Umbilical cord (tissue), 2 donors: ENCODE results near the gene ZMIZ1. TPM values are rescaled to one million over a fixed set of nuclear protein-coding genes. Genes with fewer than 3 reads are reported as not detected.

ENCODE experiments used
- DNase-seq: peaks from one replicate; pipeline ENCODE4 v3.0.0-alpha.2; 2015; ENCODE audit warnings: low spot score
- total RNA-seq: library from RNA; depleted of rRNA; stranded (reverse); fragments of >200 nt; gene quantifications from one replicate; pipeline ENCODE4 v1.2.3, GENCODE V29; 2014; ENCODE audit warnings: low replicate concordance; ENCODE audit not compliant: insufficient read depth

Gene ZMIZ1
- total RNA-seq, 1 donor from 2014 or later, result 20.5 TPM

- no peak for DNase-seq
Measured at GRCh38 chr10:79167537-79167936, 98.8 kb downstream of the ZMIZ1 start.

- no peak for DNase-seq
Measured at GRCh38 chr10:79168210-79168609, 99.4 kb downstream of the ZMIZ1 start.

DNA sequence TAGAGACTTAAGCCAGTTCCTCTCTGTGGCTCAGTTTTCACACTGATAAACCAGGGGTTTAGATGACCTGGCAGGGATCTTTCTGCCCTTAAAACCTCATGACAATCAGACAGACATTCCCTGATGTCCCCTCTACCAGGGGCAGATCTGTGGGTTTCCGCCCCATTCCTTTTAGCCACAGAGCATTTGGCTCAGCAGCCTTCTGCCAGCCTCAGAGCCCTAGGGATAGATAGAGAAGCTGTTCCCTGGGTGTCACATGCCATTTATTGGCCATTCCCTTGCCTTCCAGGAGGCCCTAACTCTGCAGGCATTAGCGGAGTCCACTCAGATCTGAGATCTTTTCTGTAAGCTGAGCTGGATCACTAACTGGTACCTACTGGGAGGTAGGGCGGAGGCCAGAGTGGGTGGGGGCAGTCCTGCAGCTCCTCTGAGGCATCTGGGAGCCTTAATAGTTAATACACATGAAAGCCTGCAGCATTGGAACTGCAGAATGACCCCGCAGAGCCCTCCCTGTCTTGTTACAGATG, 101.5 kb downstream of the ZMIZ1 start:
- DNase-seq, result no peak

- no peak for DNase-seq
Measured at GRCh38 chr10:79170993-79171392, 102.2 kb downstream of the ZMIZ1 start.

- DNase-seq, result no peak
Measured at GRCh38 chr10:79171504-79171903, 102.7 kb downstream of the ZMIZ1 start.

GRCh38 chr10:79172881-79173280, 104.1 kb downstream of the ZMIZ1 start:
- no peak for DNase-seq

GRCh38 chr10:79173582-79174262, 105.0 kb downstream of the ZMIZ1 start:
- no peak for DNase-seq

GRCh38 chr10:79176052-79176501, 107.3 kb downstream of the ZMIZ1 start:
- no peak for DNase-seq

DNA sequence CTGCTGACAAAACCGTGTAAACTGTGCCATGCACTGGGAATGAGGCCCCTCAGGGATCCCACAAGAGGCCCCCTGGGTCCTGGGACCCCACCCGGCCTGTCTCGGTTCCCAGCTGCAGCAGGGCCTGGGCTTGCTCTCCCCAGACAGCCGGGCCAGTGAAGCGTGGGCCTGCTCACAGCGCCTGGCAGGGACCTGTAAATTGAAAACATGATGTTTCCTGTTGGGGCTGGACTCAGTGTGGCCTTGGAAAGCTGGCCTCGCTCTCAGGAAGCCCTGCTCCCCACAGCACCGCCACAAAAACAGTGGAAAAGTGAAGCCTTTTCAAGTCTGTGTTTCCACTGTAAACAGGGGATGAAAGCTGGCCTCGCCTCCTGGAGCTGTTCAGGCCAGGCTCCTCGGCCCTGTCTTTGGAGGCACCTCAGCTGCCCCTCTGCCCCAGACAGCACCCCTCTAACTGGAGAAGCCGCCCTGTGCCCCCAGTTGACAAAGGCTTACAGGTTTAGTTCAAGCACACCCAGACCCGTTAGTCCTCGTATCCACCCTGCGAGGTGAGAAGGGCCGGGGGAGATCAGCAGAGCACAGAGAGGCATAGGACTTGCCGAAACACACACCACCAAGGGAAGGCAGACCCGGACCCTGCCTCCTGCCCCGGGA, 108.3 kb downstream of the ZMIZ1 start:
- DNase-seq, result no peak

DNA sequence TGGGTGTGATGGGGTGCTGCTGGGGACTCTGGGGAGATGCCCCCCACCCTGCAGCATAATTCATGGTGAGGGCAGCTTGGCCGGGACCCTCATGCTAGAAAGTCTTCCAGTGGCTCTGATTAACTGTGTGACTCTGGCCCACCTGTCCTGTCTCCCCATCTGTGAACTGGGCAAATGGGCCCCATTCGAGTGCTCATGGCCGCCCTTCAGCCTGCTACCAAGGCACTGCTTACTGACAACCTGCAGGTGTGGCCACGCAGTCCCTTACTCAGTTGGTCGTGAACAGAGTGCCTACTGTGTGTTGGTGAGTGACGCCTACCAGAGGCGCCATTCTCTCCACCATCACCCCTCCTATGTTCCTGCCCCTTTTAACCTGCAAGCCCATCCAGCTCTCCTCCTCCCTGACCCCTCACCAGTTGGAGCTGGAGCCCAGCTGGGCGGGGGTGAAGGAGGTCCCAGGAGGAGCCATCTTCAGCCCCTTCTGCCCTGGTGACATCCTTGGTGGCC, 109.4 kb downstream of the ZMIZ1 start:
- no peak for DNase-seq

DNA sequence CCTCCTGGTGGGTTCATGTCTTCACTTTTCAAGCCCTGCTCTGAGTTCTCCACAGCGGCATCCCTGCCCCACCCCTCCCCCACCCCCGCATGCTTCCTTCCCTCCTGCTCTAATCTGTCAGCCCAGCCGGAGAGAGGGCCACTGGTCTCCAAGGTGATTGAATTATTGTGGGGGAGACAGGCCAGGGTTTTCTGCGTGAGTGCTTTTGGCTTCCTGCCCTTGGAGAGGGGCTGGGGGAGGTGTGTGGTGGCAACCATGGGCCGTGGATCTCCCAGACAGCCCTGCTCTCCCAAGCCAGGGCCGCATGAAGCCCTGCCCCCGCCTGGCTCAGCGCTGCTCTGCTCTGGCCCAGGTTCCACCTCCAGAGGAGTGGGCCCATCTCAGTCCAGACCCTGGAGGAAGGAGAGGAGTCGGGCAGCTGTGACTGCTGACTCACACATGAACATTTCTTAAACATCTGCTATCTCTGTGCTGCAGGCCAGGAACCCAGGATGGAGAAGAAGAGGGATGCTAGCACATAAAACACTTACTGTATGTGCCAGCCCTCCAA, 109.9 kb downstream of the ZMIZ1 start:
- DNase-seq, result peak; percentile 89

DNA sequence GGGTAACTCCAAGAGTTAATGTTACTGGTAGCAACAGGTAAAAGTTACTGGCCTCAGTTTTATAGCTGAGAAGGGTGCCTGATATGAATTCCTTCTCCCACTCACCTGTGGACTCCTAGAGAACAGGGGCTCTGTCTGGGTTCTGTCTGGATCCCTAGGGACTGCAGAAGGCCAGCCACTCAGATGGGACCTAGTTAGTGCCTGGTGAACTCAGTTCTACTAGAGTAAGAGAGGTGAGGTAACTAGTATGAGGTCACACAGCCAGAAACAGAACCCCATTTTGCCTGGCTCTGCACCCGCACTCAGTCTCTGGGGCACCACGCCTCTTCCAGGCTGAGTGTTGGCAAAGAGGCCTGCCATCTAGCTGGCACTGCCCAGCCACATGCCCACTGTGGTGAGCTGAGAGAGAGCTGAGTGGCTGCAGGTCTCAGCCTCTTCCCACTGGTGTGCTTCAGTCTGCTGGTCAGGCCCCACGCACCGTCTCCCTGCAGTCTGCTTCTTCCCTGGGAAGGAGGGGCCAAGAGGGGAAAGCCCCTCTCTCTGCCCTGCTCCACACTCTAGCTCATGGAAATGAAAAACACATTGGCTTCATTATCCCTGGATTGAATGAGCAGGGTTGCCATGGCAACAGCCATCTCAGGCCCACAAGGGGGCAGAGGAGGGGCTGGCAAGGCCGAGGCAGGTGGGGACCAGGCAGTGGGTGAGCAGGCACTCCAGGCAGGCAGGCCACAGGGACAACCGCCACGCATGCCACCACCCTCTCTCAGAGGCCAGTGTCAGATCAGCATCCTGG, 110.6 kb downstream of the ZMIZ1 start:
- DNase-seq, result no peak

DNA sequence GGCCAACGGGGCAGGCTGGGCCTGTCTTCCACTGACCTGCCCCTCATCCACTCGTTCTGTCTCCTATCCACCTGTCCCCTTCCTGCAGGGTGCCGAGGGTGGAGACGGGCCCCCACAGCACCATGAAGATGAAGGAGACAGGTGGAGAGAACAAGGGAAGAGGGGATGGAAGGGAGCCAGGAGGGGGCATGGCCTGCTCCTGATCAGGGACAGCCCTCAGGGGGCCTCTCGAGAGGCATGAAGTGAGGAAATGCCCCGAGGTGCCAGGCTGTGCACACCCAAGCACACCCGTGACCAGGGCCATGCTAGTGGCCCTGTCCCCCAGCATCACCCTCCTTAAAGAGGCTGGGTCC, 111.2 kb downstream of the ZMIZ1 start:
- no peak for DNase-seq

- no peak for DNase-seq
Measured at GRCh38 chr10:79180414-79181221, 111.9 kb downstream of the ZMIZ1 start.

GRCh38 chr10:79181227-79181626, 112.5 kb downstream of the ZMIZ1 start:
- DNase-seq, result no peak

GRCh38 chr10:79181698-79182521, 113.1 kb downstream of the ZMIZ1 start:
- DNase-seq, result no peak

DNA sequence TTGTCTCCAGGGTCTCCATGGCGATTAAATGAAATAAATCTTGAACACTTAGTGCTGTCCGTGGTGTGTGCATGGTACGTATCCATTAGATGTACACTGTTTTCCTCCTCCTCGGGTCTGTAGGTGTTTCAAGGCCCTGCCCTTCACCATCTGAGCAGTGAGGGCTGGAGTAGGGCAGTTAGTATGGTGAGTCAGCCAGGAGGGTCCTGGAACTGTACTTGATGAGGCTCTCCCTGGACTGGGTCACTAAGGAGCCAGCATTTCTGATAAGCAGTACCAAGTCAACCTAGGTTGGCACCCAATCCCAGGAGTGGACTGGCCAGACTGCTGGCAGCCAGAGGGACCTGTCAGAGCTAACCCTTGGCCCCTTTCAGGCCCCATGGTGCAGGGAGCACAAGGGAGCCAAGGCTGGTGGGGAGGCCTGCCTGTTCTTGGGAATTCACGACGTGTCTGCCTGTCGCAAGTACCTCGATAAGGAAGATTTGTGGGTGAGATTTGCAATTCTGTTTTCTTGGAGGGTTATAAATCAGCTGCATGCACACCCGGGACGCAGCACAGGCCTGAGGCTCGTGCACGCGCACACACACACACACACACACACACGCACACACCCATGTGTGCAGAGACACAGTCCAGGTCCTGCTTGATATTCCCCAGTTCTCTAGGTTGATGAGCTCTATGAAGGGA, 114.2 kb downstream of the ZMIZ1 start:
- peak; percentile 87 for DNase-seq

- DNase-seq, result no peak
Measured at GRCh38 chr10:79183468-79183865, 114.7 kb downstream of the ZMIZ1 start.

- no peak for DNase-seq
Measured at GRCh38 chr10:79184145-79184625, 115.4 kb downstream of the ZMIZ1 start.
